ENCODE results near the gene UNC45B.

The UNC45B gene

DNA sequence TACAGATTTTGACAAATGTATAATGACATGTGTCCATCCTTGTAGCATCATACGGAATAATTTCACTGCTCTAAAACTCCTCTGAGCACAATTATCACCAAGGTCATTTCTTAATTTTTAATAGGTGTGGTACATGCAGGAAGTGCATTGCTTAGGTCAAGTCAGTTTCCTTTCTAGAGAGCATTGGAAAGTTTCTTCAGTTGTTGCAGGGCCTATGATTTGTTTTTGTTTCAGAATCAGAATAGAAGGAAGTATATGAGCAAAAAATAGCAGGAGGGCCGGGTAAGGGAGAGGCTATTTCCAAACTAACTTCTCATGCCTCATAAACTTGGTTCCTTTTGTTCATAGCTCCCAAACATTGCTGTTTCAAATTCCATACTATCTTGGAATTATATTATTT is 71.3 kb downstream of the UNC45B start:
- no peak for TF ChIP-seq EZH2phosphoT487 (IDR thresholded peaks at IDR 0.05; ENCODE audit: borderline replicate concordance, low read length)
- TF ChIP-seq, protein P1, sequence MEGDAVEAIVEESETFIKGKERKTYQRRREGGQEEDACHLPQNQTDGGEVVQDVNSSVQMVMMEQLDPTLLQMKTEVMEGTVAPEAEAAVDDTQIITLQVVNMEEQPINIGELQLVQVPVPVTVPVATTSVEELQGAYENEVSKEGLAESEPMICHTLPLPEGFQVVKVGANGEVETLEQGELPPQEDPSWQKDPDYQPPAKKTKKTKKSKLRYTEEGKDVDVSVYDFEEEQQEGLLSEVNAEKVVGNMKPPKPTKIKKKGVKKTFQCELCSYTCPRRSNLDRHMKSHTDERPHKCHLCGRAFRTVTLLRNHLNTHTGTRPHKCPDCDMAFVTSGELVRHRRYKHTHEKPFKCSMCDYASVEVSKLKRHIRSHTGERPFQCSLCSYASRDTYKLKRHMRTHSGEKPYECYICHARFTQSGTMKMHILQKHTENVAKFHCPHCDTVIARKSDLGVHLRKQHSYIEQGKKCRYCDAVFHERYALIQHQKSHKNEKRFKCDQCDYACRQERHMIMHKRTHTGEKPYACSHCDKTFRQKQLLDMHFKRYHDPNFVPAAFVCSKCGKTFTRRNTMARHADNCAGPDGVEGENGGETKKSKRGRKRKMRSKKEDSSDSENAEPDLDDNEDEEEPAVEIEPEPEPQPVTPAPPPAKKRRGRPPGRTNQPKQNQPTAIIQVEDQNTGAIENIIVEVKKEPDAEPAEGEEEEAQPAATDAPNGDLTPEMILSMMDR (IDR thresholded peaks at IDR 0.05; ENCODE audit: low read depth, low read length, poor library complexity, severe bottlenecking): no peak
- Histone ChIP-seq H3F3A (ENCODE audit: control insufficient read depth, insufficient read depth) (no peaks in the 10 kb centered on the region), H3K79me2 (ENCODE audit: control insufficient read depth, low read length) (no peaks in the 10 kb centered on the region), H3K4me2 (ENCODE audit: low read length) (no peak overlapping the region), H3K9me2 (replicated peaks; ENCODE audit: control insufficient read depth, low read length) (no peaks in the 10 kb centered on the region), H3K4me1 (ENCODE audit: control insufficient read depth, low read length) (no peaks in the 10 kb centered on the region), H4K20me1 (ENCODE audit: control insufficient read depth, insufficient read depth, low read depth, low read length) (no peaks in the 10 kb centered on the region), H3K27me3 (ENCODE audit: control insufficient read depth, low read length) (peaks cover 17% of the 10 kb centered on the region), H3K4me3 (ENCODE audit: low read length) (no peak overlapping the region), H3K27ac (ENCODE audit: low read depth, low read length) (no peak overlapping the region), H3K36me3 (ENCODE audit: control insufficient read depth, low read length) (no peaks in the 10 kb centered on the region), H3K9me3 (ENCODE audit: control insufficient read depth, insufficient read depth, low read length) (no peaks in the 10 kb centered on the region)

DNA sequence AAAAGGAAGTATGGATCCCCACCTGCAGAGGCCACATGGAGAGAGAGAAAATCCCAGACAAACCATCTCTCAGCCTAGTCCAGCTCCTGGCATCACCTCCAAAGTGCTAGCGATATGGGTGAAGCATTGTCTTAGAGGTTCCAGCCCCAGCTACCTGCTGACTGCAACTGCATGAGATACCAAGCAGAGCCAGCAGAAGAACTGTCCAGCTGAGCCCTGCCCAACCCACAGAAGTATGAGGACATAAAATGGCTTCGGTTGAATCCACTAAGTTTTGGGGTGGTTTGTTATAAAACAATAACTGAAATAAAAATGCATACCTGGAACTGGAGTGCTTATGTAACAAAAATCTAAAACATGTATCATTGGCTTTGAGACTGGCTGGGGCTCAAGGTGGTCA is 74.8 kb downstream of the UNC45B start:
- Histone ChIP-seq H3K9me3 (ENCODE audit: control insufficient read depth, insufficient read depth, low read length) (no peaks in the 10 kb centered on the region), H3K4me3 (ENCODE audit: low read length) (no peak overlapping the region)
- no peak for TF ChIP-seq EZH2phosphoT487 (IDR thresholded peaks at IDR 0.05; ENCODE audit: borderline replicate concordance, low read length)
- TF ChIP-seq, protein P1 (IDR thresholded peaks at IDR 0.05; ENCODE audit: low read depth, low read length, poor library complexity, severe bottlenecking): no peak

DNA sequence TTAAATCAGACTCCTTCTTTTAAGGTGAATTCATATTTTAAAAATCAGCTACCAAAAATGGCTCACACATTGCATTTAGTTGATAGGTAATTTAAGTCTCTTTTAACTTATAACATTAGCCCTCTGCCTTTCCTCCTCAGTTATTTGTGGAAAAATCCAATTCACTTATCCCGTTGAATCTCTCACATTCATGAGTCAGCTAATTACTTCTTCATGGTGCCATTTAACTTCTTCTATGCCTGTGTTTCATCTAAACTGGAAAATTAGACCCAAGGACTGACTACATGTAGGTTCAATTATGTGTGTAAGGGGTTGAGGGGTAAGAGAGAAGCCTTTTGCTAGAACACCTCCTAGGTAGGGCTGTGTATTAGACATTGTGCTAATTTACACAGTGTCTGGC is 76.8 kb downstream of the UNC45B start:
- no peaks in the 10 kb centered on the region for H3K36me3 ChIP-seq (ENCODE audit: control insufficient read depth, low read length)
- peaks cover 10% of the 10 kb centered on the region for H3K27me3 ChIP-seq (ENCODE audit: control insufficient read depth, low read length)
- H3K27ac ChIP-seq (ENCODE audit: low read depth, low read length): no peak overlapping the region
- TF ChIP-seq, protein P1 (IDR thresholded peaks at IDR 0.05; ENCODE audit: low read depth, low read length, poor library complexity, severe bottlenecking): no peak
- TF ChIP-seq EZH2phosphoT487 (IDR thresholded peaks at IDR 0.05; ENCODE audit: borderline replicate concordance, low read length): no peak
- no peaks in the 10 kb centered on the region for H3F3A ChIP-seq (ENCODE audit: control insufficient read depth, insufficient read depth)
- no peaks in the 10 kb centered on the region for H4K20me1 ChIP-seq (ENCODE audit: control insufficient read depth, insufficient read depth, low read depth, low read length)
- no peaks in the 10 kb centered on the region for H3K9me2 ChIP-seq (replicated peaks; ENCODE audit: control insufficient read depth, low read length)
- no peaks in the 10 kb centered on the region for H3K79me2 ChIP-seq (ENCODE audit: control insufficient read depth, low read length)
- no peaks in the 10 kb centered on the region for H3K4me1 ChIP-seq (ENCODE audit: control insufficient read depth, low read length)
- H3K9me3 ChIP-seq (ENCODE audit: control insufficient read depth, insufficient read depth, low read length): no peaks in the 10 kb centered on the region
- H3K4me3 ChIP-seq (ENCODE audit: low read length): no peak overlapping the region
- no peak overlapping the region for H3K4me2 ChIP-seq (ENCODE audit: low read length)

More for the DNA sequence above, 74.8 kb downstream of the UNC45B start:
- H3K27me3 ChIP-seq (ENCODE audit: control insufficient read depth, low read length): peaks cover 10% of the 10 kb centered on the region
- H3K27ac ChIP-seq (ENCODE audit: low read depth, low read length): no peak overlapping the region
- no peaks in the 10 kb centered on the region for H3K9me2 ChIP-seq (replicated peaks; ENCODE audit: control insufficient read depth, low read length)
- no peaks in the 10 kb centered on the region for H4K20me1 ChIP-seq (ENCODE audit: control insufficient read depth, insufficient read depth, low read depth, low read length)
- H3F3A ChIP-seq (ENCODE audit: control insufficient read depth, insufficient read depth): no peaks in the 10 kb centered on the region
- no peaks in the 10 kb centered on the region for H3K79me2 ChIP-seq (ENCODE audit: control insufficient read depth, low read length)
- H3K4me1 ChIP-seq (ENCODE audit: control insufficient read depth, low read length): no peaks in the 10 kb centered on the region
- no peak overlapping the region for H3K4me2 ChIP-seq (ENCODE audit: low read length)
- H3K36me3 ChIP-seq (ENCODE audit: control insufficient read depth, low read length): no peaks in the 10 kb centered on the region

DNA sequence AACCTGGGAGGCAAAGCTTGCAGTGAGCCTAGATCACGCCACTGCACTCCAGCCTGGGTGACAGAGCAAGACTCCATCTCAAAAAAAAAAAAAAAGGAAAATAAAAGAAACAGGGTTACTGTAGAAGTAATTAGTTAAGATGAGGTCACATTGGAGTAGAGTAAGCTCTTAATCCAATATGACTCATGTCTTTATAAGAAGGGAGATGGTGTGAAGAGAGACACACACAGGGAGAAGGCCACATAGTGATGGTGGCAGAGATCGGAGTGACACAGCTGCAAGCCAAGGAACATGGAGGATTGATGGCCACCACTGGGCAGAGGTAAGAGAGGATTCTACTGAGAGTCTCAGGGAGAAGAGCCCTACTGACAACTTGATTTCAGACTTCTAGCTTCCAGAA is 79.9 kb downstream of the UNC45B start:
- Histone ChIP-seq H4K20me1 (ENCODE audit: control insufficient read depth, insufficient read depth, low read depth, low read length) (no peaks in the 10 kb centered on the region), H3F3A (ENCODE audit: control insufficient read depth, insufficient read depth) (no peaks in the 10 kb centered on the region), H3K4me2 (ENCODE audit: low read length) (no peak overlapping the region), H3K27ac (ENCODE audit: low read depth, low read length) (no peak overlapping the region), H3K9me3 (ENCODE audit: control insufficient read depth, insufficient read depth, low read length) (no peaks in the 10 kb centered on the region), H3K36me3 (ENCODE audit: control insufficient read depth, low read length) (no peaks in the 10 kb centered on the region), H3K9me2 (replicated peaks; ENCODE audit: control insufficient read depth, low read length) (no peaks in the 10 kb centered on the region), H3K4me1 (ENCODE audit: control insufficient read depth, low read length) (no peaks in the 10 kb centered on the region), H3K79me2 (ENCODE audit: control insufficient read depth, low read length) (no peaks in the 10 kb centered on the region), H3K4me3 (ENCODE audit: low read length) (no peak overlapping the region), H3K27me3 (ENCODE audit: control insufficient read depth, low read length) (peaks cover 10% of the 10 kb centered on the region)
- TF ChIP-seq, protein P1 (IDR thresholded peaks at IDR 0.05; ENCODE audit: low read depth, low read length, poor library complexity, severe bottlenecking): no peak
- TF ChIP-seq EZH2phosphoT487 (IDR thresholded peaks at IDR 0.05; ENCODE audit: borderline replicate concordance, low read length): no peak

Measured in DOHH2 (cell line).